Kidney (tissue), 14 donors: ENCODE data around the gene NUP214. TPM values are rescaled to one million over a fixed set of nuclear protein-coding genes. Genes with fewer than 3 reads are reported as not detected.

Experiments used
- DNase-seq, 5 donors: peaks; one replicate each; pipeline ENCODE4 v3.0.0-alpha.2; 2013 to 2020
- FAIRE-seq: peaks from 2 replicates; lab custom pipeline; 2012; peaks lifted over from hg19 to GRCh38; lab: Jason Lieb, UNC
- H3K27ac ChIP-seq, 2 donors: one replicate each; pipeline ENCODE4 v1.7.0; 2013; ENCODE audit warnings: low read depth in 2 of 2, low read length in 2 of 2, inconsistent platforms in 1 of 2
- H3K27me3 ChIP-seq: one replicate; pipeline ENCODE4 v1.7.1; 2013; ENCODE audit warnings: low read length, inconsistent platforms; ENCODE audit not compliant: control insufficient read depth, insufficient read depth
- H3K36me3 ChIP-seq, 3 donors: one replicate each; pipeline versions ENCODE4 v1.7.0 to v1.7.1; 2013; ENCODE audit warnings: low read length in 3 of 3, control low read depth in 1 of 3, inconsistent platforms in 1 of 3; ENCODE audit not compliant: insufficient read depth in 3 of 3, control insufficient read depth in 2 of 3
- H3K4me1 ChIP-seq, 3 donors: one replicate each; pipeline versions ENCODE4 v1.7.0 to v1.7.1; 2013; ENCODE audit warnings: low read length in 3 of 3, inconsistent platforms in 1 of 3, low read depth in 1 of 3; ENCODE audit not compliant: control insufficient read depth in 2 of 3, insufficient read depth in 2 of 3
- H3K4me3 ChIP-seq, 3 donors: one replicate each; pipeline versions ENCODE4 v1.7.0 to v1.8.1; 2013; ENCODE audit warnings: low read length in 3 of 3, control low read depth in 1 of 3, inconsistent platforms in 1 of 3
- H3K9ac ChIP-seq, 3 donors: one replicate each; pipeline versions ENCODE4 v1.7.0 to v1.7.1; 2013; ENCODE audit warnings: low read length in 3 of 3, control low read depth in 1 of 3, inconsistent platforms in 1 of 3
- H3K9me3 ChIP-seq, 3 donors: one replicate each; pipeline versions ENCODE4 v1.7.0 to v1.7.1; 2013; ENCODE audit warnings: low read length in 3 of 3, control low read depth in 1 of 3, inconsistent platforms in 1 of 3; ENCODE audit not compliant: control insufficient read depth in 2 of 3, insufficient read depth in 1 of 3
- CTCF ChIP-seq: IDR thresholded peaks from 3 replicates; pipeline ENCODE4 v1.5.1; 2012; ENCODE audit warnings: mild to moderate bottlenecking, moderate library complexity, borderline replicate concordance; ENCODE audit not compliant: insufficient read depth; ENCODE audit errors: extremely low read depth
- intact Hi-C: fragments of 100-400 bp; cut with DNase I; formaldehyde crosslinking; loops from one replicate; pipeline ENCODE4 v1.11.1; 2022
- polyA plus RNA-seq: library from polyadenylated mRNA; stranded (reverse); fragments of 350-450 nt; fragmentation: Illumina TruSeq; extraction: RNeasy Lipid Tissue Mini Kit (QIAGEN cat#74804); gene quantifications from one replicate; pipeline ENCODE4 v1.2.3, GENCODE V29; 2014; ENCODE audit warnings: low read depth, low replicate concordance; ENCODE audit not compliant: insufficient read depth
- total RNA-seq: library from RNA; stranded (reverse); fragmentation: NEBNext Ultra II Directional; extraction: Animal tissue kit (Norgen Biotek cat#: 25700); gene quantifications from one replicate; pipeline ENCODE4 v1.2.1, GENCODE V29; 2021
- donor health status: control.
- donor health status: control.
- donor health status: control.
- donor health status: control.
- donor health status: control.
- donor health status: DM: yes; HTN: yes; CAD: no.
- donor health status: Normal renal cell carcinoma (clear cell type).

The NUP214 gene
- total and polyA plus RNA-seq, 2 donors from 2014 or later = 28.4 to 75.3 TPM

DNA sequence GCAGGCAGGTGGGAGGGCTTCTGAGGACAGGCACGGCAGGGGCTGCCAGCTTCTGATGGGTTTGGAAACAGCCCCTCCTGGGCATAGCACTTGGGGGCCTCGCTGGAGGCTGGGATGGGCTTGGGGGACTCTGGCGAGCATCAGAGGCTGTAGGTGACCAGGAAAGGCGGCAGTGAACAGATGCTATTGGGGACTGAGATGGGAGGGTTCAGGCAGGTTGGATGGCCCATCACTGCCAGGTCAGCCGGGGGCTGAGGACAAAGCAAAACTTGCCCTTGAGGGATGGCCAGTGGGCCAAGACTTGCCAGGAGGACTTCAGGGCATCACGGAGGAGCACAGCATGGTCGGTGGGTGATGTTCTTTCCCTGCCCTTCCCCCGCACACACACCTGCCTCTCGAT lies 22.4 kb upstream of the NUP214 start:
- Histone ChIP-seq H3K4me3 (peak overlapping the region in 1 of 3 donors; percentile 29), H3K4me1 (peaks cover 0 to 39% (median 17%) of the 10 kb centered on the region in 3 donors), H3K9ac (peak overlapping the region in 1 of 3 donors; percentile 2), H3K27me3 (no peaks in the 10 kb centered on the region), H3K9me3 (no peaks in the 10 kb centered on the region), H3K27ac (peak overlapping the region; percentile 56 to 85), H3K36me3 (peaks cover 0 to 5% (median 0%) of the 10 kb centered on the region in 3 donors)
- intact Hi-C loops = no loop called here
- FAIRE-seq (no peak), DNase-seq (no peak)
- no peak for TF ChIP-seq CTCF

DNA sequence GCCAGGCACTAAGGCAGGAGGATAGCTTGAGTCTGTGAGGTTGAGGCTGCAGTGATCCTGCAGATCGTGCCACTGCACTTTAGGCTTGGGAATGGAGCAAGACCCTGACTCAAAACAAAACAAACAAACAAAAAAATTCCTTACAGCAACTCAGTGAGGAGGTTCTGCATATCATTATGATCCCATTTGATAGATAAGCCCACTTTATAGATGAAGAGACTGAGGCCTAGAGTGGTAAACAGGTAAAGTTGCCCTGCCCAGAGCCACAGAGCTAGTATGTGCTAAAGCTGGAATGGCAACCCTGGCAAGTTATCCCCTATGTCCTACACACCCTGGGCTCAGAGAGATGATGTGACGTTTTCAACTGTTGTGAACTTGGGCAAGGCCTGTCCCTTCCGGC lies 21.9 kb upstream of the NUP214 start:
- Histone ChIP-seq H3K27me3 (no peaks in the 10 kb centered on the region), H3K4me3 (no peak overlapping the region), H3K4me1 (peaks cover 0 to 39% (median 22%) of the 10 kb centered on the region in 3 donors), H3K9me3 (no peaks in the 10 kb centered on the region), H3K27ac (peak overlapping the region in 1 of 2 donors; percentile 56), H3K36me3 (peaks cover 0 to 5% (median 0%) of the 10 kb centered on the region in 3 donors), H3K9ac (peak overlapping the region in 1 of 3 donors; percentile 2)
- no peak for FAIRE-seq
- no peak for DNase-seq
- no peak for TF ChIP-seq CTCF
- intact Hi-C loops = no loop called here

- Histone ChIP-seq H3K4me1 (peaks cover 0 to 33% (median 22%) of the 10 kb centered on the region in 3 donors), H3K27ac (peak overlapping the region in 1 of 2 donors; percentile 5), H3K9me3 (no peaks in the 10 kb centered on the region), H3K36me3 (peaks cover 0 to 2% (median under 1%) of the 10 kb centered on the region in 3 donors), H3K9ac (no peak overlapping the region), H3K4me3 (no peak overlapping the region), H3K27me3 (no peaks in the 10 kb centered on the region)
- no peak for FAIRE-seq
- TF ChIP-seq CTCF = no peak
- DNase-seq = no peak
- intact Hi-C loops = no loop called here
Measured at GRCh38 chr9:131104016-131104740, 21.2 kb upstream of the NUP214 start.
